WI38 (cell line): ENCODE data around the gene SEC24A.

ENCODE experiments used
- H3K4me3 ChIP-seq: 2 replicates; pipeline ENCODE4 v1.5.1; 2011; ENCODE audit warnings: low read depth, mild to moderate bottlenecking, control low read depth, low read length
- CTCF ChIP-seq: IDR thresholded peaks from 2 replicates; pipeline ENCODE4 v1.5.1; 2012; ENCODE audit warnings: low read depth, mild to moderate bottlenecking, control low read depth, low read length

The SEC24A gene

GRCh38 chr5:134609232-134609851 is 39.2 kb upstream of the SEC24A start:
- no peak for TF ChIP-seq CTCF
- H3K4me3 ChIP-seq, result no peak overlapping the region

- no peak for TF ChIP-seq CTCF
- H3K4me3 ChIP-seq, result no peak overlapping the region
Observed at GRCh38 chr5:134610725-134611124, 37.9 kb upstream of the SEC24A start.

- no peak overlapping the region for H3K4me3 ChIP-seq
- TF ChIP-seq CTCF, result no peak
Observed at GRCh38 chr5:134611515-134611914, 37.1 kb upstream of the SEC24A start.

GRCh38 chr5:134614450-134615085 is 34.0 kb upstream of the SEC24A start:
- no peak for TF ChIP-seq CTCF
- H3K4me3 ChIP-seq, result no peak overlapping the region

GRCh38 chr5:134620634-134621033 is 28.0 kb upstream of the SEC24A start:
- H3K4me3 ChIP-seq, result no peak overlapping the region
- no peak for TF ChIP-seq CTCF

GRCh38 chr5:134625559-134625958 is 23.0 kb upstream of the SEC24A start:
- H3K4me3 ChIP-seq, result no peak overlapping the region
- no peak for TF ChIP-seq CTCF

- H3K4me3 ChIP-seq, result no peak overlapping the region
- TF ChIP-seq CTCF, result no peak
Observed at GRCh38 chr5:134626369-134627014, 22.1 kb upstream of the SEC24A start.
